Stimulated activated naive B cell treated with anti-CD40 and anti-IgM and Interleukin-4, amounts not matched to agents 10 μg/mL and 1 μg/mL and 100 μg/mL, for 72 hours (primary cell): ENCODE measurements around the gene SPTSSA.

Experiments
- ATAC-seq, 2 donors: fragments of 150-1000 bp; cut with Tn5 transposase; replicated peaks; 2 replicates each; pipeline ENCODE4 v1.10.0; 2021; ENCODE audit warnings: moderate library complexity in 1 of 2
- DNase-seq: peaks from one replicate; pipeline ENCODE4 v3.0.0; 2021
- H3K27ac Mint-ChIP-seq: one replicate; pipeline ENCODE4 v1.8.0; 2022; ENCODE audit warnings: mild to moderate bottlenecking, mixed read lengths
- H3K27me3 Mint-ChIP-seq, 2 donors: one replicate each; pipeline ENCODE4 v1.8.0; 2022; ENCODE audit warnings: mixed read lengths in 2 of 2
- H3K36me3 Mint-ChIP-seq, 2 donors: one replicate each; pipeline ENCODE4 v1.8.0; 2022; ENCODE audit warnings: mixed read lengths in 2 of 2, mild to moderate bottlenecking in 1 of 2
- H3K4me1 Mint-ChIP-seq, 2 donors: one replicate each; pipeline ENCODE4 v1.8.0; 2022; ENCODE audit warnings: mixed read lengths in 2 of 2, mild to moderate bottlenecking in 1 of 2
- H3K4me3 Mint-ChIP-seq, 2 donors: one replicate each; pipeline ENCODE4 v1.8.0; 2022; ENCODE audit warnings: mild to moderate bottlenecking in 2 of 2, mixed read lengths in 2 of 2, moderate library complexity in 1 of 2
- H3K9me3 Mint-ChIP-seq, 2 donors: one replicate each; pipeline ENCODE4 v1.8.0; 2022; ENCODE audit warnings: mixed read lengths in 2 of 2, mild to moderate bottlenecking in 1 of 2

SPTSSA gene

GRCh38 chr14:34383839-34384238 is 78.2 kb downstream of the SPTSSA start:
- H3K36me3 Mint-ChIP-seq = no peaks in the 10 kb centered on the region
- H3K27me3 Mint-ChIP-seq = peaks cover 10 to 13% of the 10 kb centered on the region in 2 donors
- ATAC-seq (no peak), DNase-seq (no peak)
- H3K9me3 Mint-ChIP-seq = no peaks in the 10 kb centered on the region
- H3K27ac Mint-ChIP-seq = no peak overlapping the region
- no peak overlapping the region for H3K4me3 Mint-ChIP-seq
- H3K4me1 Mint-ChIP-seq = no peaks in the 10 kb centered on the region
